B cell (primary cell): Measurements from ENCODE around the gene APOE.

Experiments
- EZH2 ChIP-seq: IDR thresholded peaks from 2 replicates; pipeline ENCODE4 v1.6.1; 2012; ENCODE audit warnings: borderline replicate concordance, low read depth, mild to moderate bottlenecking, moderate library complexity, low read length; ENCODE audit not compliant: insufficient read depth, poor library complexity, severe bottlenecking
- TF ChIP-seq, protein P1 (sequence below): fragments of 200-600 bp; IDR thresholded peaks from one replicate; pipeline ENCODE4 v1.8.0; 2022; ENCODE audit warnings: antibody characterized with exemption, mild to moderate bottlenecking

DNA sequence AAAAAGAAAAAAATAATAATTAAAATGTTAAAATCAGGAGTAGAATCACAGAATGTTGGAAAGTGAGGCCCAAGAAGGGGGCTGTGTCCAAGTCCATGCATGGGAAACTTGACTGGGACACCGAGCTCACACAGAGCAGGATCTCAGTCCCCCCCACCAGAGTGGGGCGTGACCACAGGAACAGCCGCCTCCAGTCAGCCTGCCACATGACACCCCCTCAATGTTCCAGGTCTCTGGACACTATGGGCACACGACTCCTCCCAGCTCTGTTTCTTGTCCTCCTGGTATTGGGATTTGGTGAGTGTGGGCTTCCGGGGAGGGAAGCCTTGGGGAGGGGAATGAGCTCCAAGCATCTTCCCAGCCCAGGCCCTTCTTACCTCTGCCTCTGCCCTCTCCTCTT, 42.6 kb downstream of the APOE start:
- TF ChIP-seq, protein P1, sequence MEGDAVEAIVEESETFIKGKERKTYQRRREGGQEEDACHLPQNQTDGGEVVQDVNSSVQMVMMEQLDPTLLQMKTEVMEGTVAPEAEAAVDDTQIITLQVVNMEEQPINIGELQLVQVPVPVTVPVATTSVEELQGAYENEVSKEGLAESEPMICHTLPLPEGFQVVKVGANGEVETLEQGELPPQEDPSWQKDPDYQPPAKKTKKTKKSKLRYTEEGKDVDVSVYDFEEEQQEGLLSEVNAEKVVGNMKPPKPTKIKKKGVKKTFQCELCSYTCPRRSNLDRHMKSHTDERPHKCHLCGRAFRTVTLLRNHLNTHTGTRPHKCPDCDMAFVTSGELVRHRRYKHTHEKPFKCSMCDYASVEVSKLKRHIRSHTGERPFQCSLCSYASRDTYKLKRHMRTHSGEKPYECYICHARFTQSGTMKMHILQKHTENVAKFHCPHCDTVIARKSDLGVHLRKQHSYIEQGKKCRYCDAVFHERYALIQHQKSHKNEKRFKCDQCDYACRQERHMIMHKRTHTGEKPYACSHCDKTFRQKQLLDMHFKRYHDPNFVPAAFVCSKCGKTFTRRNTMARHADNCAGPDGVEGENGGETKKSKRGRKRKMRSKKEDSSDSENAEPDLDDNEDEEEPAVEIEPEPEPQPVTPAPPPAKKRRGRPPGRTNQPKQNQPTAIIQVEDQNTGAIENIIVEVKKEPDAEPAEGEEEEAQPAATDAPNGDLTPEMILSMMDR = no peak
- TF ChIP-seq EZH2 = no peak
